Keratinocyte (primary cell): ENCODE data around the gene GMFB.

ENCODE experiments used
- EZH2 ChIP-seq: IDR thresholded peaks from one replicate; pipeline ENCODE4 v1.6.1; 2012; ENCODE audit warnings: inconsistent platforms, mild to moderate bottlenecking, low read length, moderate library complexity
- TF ChIP-seq, protein P1 (sequence below), 3 experiments: IDR thresholded peaks in 1 of 3; conservative IDR thresholded peaks in 1 of 3; optimal IDR thresholded peaks in 1 of 3; 2 replicates in 2 of 3; 3 replicates in 1 of 3; pipeline versions ENCODE3 to v1.5.1; 2011; ENCODE audit warnings: low read length in 3 of 3, mild to moderate bottlenecking in 3 of 3, moderate library complexity in 2 of 3, control low read depth in 1 of 3, inconsistent platforms in 1 of 3; ENCODE audit not compliant: insufficient read depth in 2 of 3; ENCODE audit errors: extremely low read depth in 1 of 3

DNA sequence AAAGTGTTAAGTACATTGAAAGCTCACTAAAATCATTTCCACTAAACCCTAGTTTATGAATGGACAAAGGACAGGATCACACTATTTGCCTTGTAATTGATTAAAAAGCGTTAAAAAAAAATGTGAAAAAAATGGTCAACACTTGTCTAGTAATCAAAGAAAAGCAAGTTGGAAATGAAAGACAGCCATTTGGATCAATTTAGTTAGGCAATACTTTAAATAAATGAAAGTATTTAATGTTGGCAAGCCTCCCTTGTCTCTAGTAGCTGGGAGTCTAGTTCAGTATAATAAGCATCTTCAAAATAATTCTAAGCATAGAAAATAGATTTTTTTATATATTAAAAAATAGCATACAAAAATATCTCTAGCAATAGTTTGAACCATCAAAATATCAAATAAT is 33.4 kb downstream of the GMFB start:
- TF ChIP-seq, protein P1, sequence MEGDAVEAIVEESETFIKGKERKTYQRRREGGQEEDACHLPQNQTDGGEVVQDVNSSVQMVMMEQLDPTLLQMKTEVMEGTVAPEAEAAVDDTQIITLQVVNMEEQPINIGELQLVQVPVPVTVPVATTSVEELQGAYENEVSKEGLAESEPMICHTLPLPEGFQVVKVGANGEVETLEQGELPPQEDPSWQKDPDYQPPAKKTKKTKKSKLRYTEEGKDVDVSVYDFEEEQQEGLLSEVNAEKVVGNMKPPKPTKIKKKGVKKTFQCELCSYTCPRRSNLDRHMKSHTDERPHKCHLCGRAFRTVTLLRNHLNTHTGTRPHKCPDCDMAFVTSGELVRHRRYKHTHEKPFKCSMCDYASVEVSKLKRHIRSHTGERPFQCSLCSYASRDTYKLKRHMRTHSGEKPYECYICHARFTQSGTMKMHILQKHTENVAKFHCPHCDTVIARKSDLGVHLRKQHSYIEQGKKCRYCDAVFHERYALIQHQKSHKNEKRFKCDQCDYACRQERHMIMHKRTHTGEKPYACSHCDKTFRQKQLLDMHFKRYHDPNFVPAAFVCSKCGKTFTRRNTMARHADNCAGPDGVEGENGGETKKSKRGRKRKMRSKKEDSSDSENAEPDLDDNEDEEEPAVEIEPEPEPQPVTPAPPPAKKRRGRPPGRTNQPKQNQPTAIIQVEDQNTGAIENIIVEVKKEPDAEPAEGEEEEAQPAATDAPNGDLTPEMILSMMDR (optimal IDR thresholded peaks at IDR 0.05 in 1 of 3, IDR thresholded peaks at IDR 0.05 in 1 of 3, conservative IDR thresholded peaks at IDR 0.05 in 1 of 3; ENCODE audit: extremely low read depth in 1 of 3, insufficient read depth in 2 of 3, low read length in 3 of 3): no peak
- TF ChIP-seq EZH2: no peak
